Subcutaneous adipose tissue (tissue), 4 donors: Measurements from ENCODE around the gene TMEM74B. TPM values are rescaled to one million over a fixed set of nuclear protein-coding genes. Genes with fewer than 3 reads are reported as not detected.

Experiments used
- total RNA-seq, 4 donors: library from RNA; depleted of rRNA; stranded (reverse); fragments of >200 nt; gene quantifications; one replicate each; pipeline ENCODE4 v1.1.0, GENCODE V29; 2016
- TF ChIP-seq, protein P1 (sequence below): fragments of 450-650 bp; IDR thresholded peaks from one replicate; pipeline ENCODE4 v1.5.1; 2016; ENCODE audit warnings: low read depth, mild to moderate bottlenecking, control low read depth, antibody characterized with exemption, moderate library complexity

TMEM74B gene
- total RNA-seq, 4 donors from 2014 or later: 1.1 to 2.1 TPM; not detected in 2

GRCh38 chr20:1134355-1134754 is 50.4 kb downstream of the TMEM74B start:
- TF ChIP-seq, protein P1, sequence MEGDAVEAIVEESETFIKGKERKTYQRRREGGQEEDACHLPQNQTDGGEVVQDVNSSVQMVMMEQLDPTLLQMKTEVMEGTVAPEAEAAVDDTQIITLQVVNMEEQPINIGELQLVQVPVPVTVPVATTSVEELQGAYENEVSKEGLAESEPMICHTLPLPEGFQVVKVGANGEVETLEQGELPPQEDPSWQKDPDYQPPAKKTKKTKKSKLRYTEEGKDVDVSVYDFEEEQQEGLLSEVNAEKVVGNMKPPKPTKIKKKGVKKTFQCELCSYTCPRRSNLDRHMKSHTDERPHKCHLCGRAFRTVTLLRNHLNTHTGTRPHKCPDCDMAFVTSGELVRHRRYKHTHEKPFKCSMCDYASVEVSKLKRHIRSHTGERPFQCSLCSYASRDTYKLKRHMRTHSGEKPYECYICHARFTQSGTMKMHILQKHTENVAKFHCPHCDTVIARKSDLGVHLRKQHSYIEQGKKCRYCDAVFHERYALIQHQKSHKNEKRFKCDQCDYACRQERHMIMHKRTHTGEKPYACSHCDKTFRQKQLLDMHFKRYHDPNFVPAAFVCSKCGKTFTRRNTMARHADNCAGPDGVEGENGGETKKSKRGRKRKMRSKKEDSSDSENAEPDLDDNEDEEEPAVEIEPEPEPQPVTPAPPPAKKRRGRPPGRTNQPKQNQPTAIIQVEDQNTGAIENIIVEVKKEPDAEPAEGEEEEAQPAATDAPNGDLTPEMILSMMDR: no peak

- TF ChIP-seq, protein P1: no peak
Observed at GRCh38 chr20:1131354-1131753, 53.4 kb downstream of the TMEM74B start.

- TF ChIP-seq, protein P1: no peak
Observed at GRCh38 chr20:1130847-1131246, 53.9 kb downstream of the TMEM74B start.

Other genes with a start within 250 kb of the TMEM74B start
- under 1 TPM in 1 of 4 donors, not detected in 3; 0.22 TPM for gene RSPO4, start 182.7 kb downstream of the TMEM74B start, total RNA-seq
- 100 to 1,000 TPM in 1 of 4 donors, 10 to 100 TPM in 3; 48.0 to 102 (median 57.8) TPM for gene PSMF1, start 66.4 kb downstream of the TMEM74B start, total RNA-seq
- 1 to 10 TPM in 1 of 4 donors, under 1 TPM in 2, not detected in 1; 0.75 to 1.1 (median 0.85) TPM for gene C20orf202, start 18.5 kb upstream of the TMEM74B start, total RNA-seq
- not detected for gene RAD21L1, start 41.1 kb upstream of the TMEM74B start, total RNA-seq
- 1 to 10 TPM; 1.5 to 2.0 (median 1.7) TPM for gene SNPH, start 81.3 kb upstream of the TMEM74B start, total RNA-seq
- gene SDCBP2, start 144.2 kb upstream of the TMEM74B start, total RNA-seq: 10 to 100 TPM in 1 of 4 donors, 1 to 10 TPM in 3; 2.3 to 12.1 (median 6.6) TPM
- gene FKBP1A, start 208.1 kb upstream of the TMEM74B start, total RNA-seq: 100 to 1,000 TPM; 131 to 257 (median 165) TPM